SK-N-SH (cell line): ENCODE results near the gene ESF1.

ENCODE experiments used
- CHD2 ChIP-seq: fragments of 150-350 bp; IDR thresholded peaks from 2 replicates; pipeline ENCODE4 v1.6.1; 2018; ENCODE audit warnings: low read length; ENCODE audit not compliant: partially characterized antibody
- CTCF ChIP-seq: fragments of 200-600 bp; sonication (generic); IDR thresholded peaks from 2 replicates; pipeline ENCODE4 v1.6.1; 2017; ENCODE audit warnings: antibody characterized with exemption, mild to moderate bottlenecking, moderate library complexity
- RAD21 ChIP-seq: IDR thresholded peaks from 2 replicates; pipeline ENCODE4 v1.6.1; 2012; ENCODE audit warnings: mild to moderate bottlenecking, low read length

GRCh38 chr20:13786143-13786828, 1.6 kb upstream of the ESF1 start:
- no peak for TF ChIP-seq CTCF
- no peak for TF ChIP-seq CHD2
- TF ChIP-seq RAD21 = no peak
